ENCODE measurements around the gene CD320. TPM values are rescaled to one million over a fixed set of nuclear protein-coding genes. Genes with fewer than 3 reads are reported as not detected.
A peak's percentile ranks its signal among the peaks of the same experiment; 100 is the strongest.
"Not testable (repeated sequence)": the region's sequence is repeated elsewhere in the genome, so short reads cannot be mapped to it uniquely, and the experiment has no call there.

Gene CD320
- 100 to 1,000 TPM in 1 of 8 experiments, 10 to 100 TPM in 7; 20.9 to 109 (median 41.8) TPM for total RNA-seq

GRCh38 chr19:8307965-8308866, at the start of gene CD320:
CD320 (minus strand) TSS chr19:8308358; CDS start chr19:8308290, 68 bp downstream.
- in situ Hi-C loops (cut with MboI; ENCODE audit: low pct_unique_long_range_greater_than_20kb in 2 of 9, low sequenced_read_pairs in 9 of 9, unreplicated experiment in 9 of 9), result no loop called here
- H3K27ac ChIP-seq, result peak within 1 kb of the TSS; percentile 88 to 96
- peak within 1 kb of the TSS; percentile 55 to 89 (median 62) for H3K4me3 ChIP-seq
- peak; percentile 75 to 93 (median 90) for ATAC-seq (replicated peaks in 6 of 8)
- WGBS, 10 experiments, result 0 to 7% (median 0%) methylated on average over 1 to 16 of the region's 63 CpGs
- peaks cover 8 to 11% of the 10 kb centered on the region in 2 donors for H3K4me1 ChIP-seq (replicated peaks in 1 of 2)

- no peak for ATAC-seq (replicated peaks in 6 of 8)
- in situ Hi-C loops (cut with MboI; ENCODE audit: low pct_unique_long_range_greater_than_20kb in 2 of 9, low sequenced_read_pairs in 9 of 9, unreplicated experiment in 9 of 9), result loop anchor here in 1 of 9 experiments (10.0 kb wide), 1 partner anchor 148 kb away; the partner anchor contains the start of gene PRAM1
- H3K4me3 ChIP-seq, result no peak overlapping the region
- 38 to 95% (median 82%) methylated on average over 1 to 4 of the region's 4 CpGs; no CpG with 5 or more reads in 1 of the 10 experiments for WGBS, 10 experiments
- peaks cover 0 to 8% of the 10 kb centered on the region in 2 donors for H3K4me1 ChIP-seq (replicated peaks in 1 of 2)
- H3K27ac ChIP-seq, result no peak overlapping the region
Measured at GRCh38 chr19:8357007-8357521, 48.9 kb upstream of the CD320 start.

- WGBS, 10 experiments, result 44 to 81% (median 69%) methylated on average over 1 to 5 of the region's 6 CpGs; no CpG with 5 or more reads in 2 of the 10 experiments
- peak in 5 of 8 experiments; percentile 20 to 68 (median 49) for ATAC-seq (replicated peaks in 6 of 8)
- in situ Hi-C loops (cut with MboI; ENCODE audit: low pct_unique_long_range_greater_than_20kb in 2 of 9, low sequenced_read_pairs in 9 of 9, unreplicated experiment in 9 of 9), result loop anchor here in 1 of 9 experiments (10.0 kb wide), 1 partner anchor 149 kb away; the partner anchor contains the start of gene PRAM1
- H3K4me1 ChIP-seq (replicated peaks in 1 of 2), result peaks cover 0 to 8% of the 10 kb centered on the region in 2 donors
- H3K27ac ChIP-seq, result no peak overlapping the region
- H3K4me3 ChIP-seq, result no peak overlapping the region
Measured at GRCh38 chr19:8355631-8356402, 47.7 kb upstream of the CD320 start.

DNA sequence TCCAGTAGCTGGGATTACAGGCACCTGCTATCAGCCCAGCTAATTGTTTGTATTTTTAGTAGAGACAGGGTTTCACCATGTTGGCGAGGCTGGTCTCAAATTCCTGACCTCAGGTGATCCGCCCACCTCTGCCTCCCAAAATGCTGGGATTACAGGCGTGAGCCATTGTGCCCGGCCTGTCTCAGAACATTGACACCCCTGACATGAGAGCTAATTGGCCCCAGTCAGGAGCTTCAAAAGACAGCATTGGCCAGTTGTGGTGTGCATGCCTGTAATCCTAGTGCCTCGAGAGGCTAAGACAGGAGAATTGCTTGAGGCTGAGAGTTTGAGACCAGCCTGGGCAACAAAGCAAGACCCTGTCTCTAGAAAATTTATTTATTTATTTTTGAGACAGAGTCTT, 44.7 kb upstream of the CD320 start:
- H3K4me1 ChIP-seq (replicated peaks in 1 of 2); H3K27ac ChIP-seq; H3K4me3 ChIP-seq: not testable (repeated sequence)
- 33% methylated on average over 1 of the region's 5 CpGs; no CpG with 5 or more reads in 9 of the 10 experiments for WGBS, 10 experiments
- in situ Hi-C loops (cut with MboI; ENCODE audit: low pct_unique_long_range_greater_than_20kb in 2 of 9, low sequenced_read_pairs in 9 of 9, unreplicated experiment in 9 of 9), result loop anchor here in 1 of 9 experiments (10.0 kb wide), 1 partner anchor 152 kb away; the partner anchor contains the start of gene PRAM1
- peak in 3 of 8 experiments; percentile 7 to 44 (median 37) for ATAC-seq (replicated peaks in 6 of 8)

DNA sequence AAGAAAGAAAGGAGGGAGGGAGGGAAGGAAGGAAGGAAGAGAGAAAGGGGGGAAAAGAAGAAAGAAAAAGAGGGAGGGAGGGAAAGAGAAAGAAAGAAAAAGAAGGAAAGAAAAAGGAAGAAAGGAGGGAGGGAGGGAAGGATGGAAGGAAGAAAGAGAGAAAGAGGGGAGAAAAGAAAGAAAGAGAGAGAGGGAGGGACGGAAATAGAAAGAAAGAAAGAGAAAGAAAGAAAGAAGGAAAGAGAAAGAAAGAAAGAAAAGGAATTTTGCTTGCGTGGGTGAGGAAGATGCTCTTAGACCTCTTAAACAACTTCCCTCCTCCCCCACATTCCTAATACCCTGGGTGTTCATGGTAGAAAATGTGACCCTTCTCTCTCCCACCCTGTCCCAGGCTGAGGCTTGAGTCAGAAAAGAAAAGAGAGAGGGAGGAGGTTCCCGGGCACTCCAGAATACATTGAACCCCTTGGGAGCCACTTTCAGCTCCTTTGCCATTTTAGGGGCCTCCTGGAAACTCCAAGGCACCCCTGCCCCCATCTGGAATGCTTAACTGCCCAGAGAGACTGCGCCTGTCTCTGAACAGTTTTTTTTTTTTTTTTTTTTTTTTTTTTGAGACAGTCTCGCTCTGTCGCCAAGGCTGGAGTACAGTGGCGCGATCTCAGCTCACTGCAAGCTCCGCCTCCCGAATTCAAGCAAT, 44.1 kb upstream of the CD320 start:
- ATAC-seq (replicated peaks in 6 of 8), result peak in 6 of 8 experiments; percentile 16 to 79 (median 58)
- H3K4me3 ChIP-seq, result no peak overlapping the region
- no peak overlapping the region for H3K27ac ChIP-seq
- in situ Hi-C loops (cut with MboI; ENCODE audit: low pct_unique_long_range_greater_than_20kb in 2 of 9, low sequenced_read_pairs in 9 of 9, unreplicated experiment in 9 of 9), result loop anchor here in 1 of 9 experiments (10.0 kb wide), 1 partner anchor 153 kb away; the partner anchor contains the start of gene PRAM1
- 0 to 60% (median 9%) methylated on average over 1 to 10 of the region's 10 CpGs for WGBS, 10 experiments
- peaks cover 0 to 8% of the 10 kb centered on the region in 2 donors for H3K4me1 ChIP-seq (replicated peaks in 1 of 2)

DNA sequence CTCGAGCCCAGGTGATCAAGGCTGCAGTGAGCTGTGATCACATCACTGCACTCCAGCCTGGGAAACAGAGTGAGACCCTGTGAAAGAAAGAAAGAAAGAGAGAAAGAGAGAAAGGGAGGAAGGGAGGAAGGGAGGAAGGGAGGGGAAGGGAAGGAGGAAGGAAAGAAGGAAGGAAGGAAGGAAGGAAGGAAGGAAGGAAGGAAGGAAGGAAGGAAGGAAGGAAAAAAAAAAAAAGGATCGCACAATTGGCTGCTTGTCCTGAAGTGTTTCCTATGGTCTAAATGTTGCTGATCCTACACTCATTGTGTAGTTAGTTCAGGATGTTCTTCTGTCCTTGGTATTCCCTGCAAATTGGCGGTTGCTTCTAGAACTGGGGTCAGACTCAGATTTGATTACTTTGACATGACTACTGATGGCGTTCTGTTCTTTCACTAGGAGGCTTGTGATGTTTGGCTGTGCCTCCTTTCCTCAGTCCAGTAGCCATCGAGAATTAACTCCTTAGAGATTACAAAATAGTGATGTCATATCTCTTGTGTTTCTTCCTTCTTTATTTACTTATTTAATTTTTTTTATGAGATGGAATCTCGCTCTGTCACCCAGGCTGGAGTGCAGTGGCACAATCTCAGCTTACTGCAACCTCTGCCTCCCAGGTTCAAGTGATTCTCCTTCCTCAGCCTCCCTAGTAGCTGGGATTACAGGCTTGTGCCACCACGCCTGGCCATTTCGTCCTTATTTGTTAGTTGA, 41.6 kb upstream of the CD320 start:
- not testable (repeated sequence) for ATAC-seq (replicated peaks in 6 of 8); H3K4me3 ChIP-seq; H3K4me1 ChIP-seq (replicated peaks in 1 of 2); H3K27ac ChIP-seq
- 33 to 100% (median 71%) methylated on average over 1 to 7 of the region's 8 CpGs; no CpG with 5 or more reads in 1 of the 10 experiments for WGBS, 10 experiments
- in situ Hi-C loops (cut with MboI; ENCODE audit: low pct_unique_long_range_greater_than_20kb in 2 of 9, low sequenced_read_pairs in 9 of 9, unreplicated experiment in 9 of 9), result loop anchor here in 1 of 9 experiments (10.0 kb wide), 1 partner anchor 155 kb away; the partner anchor contains the start of gene PRAM1

- Histone ChIP-seq H3K4me3 (no peak overlapping the region), H3K4me1 (replicated peaks in 1 of 2) (no peaks in the 10 kb centered on the region), H3K27ac (no peak overlapping the region)
- no peak for ATAC-seq (replicated peaks in 6 of 8)
- WGBS, 10 experiments, result 40 to 94% (median 58%) methylated on average over 2 to 5 of the region's 11 CpGs; no CpG with 5 or more reads in 4 of the 10 experiments
- in situ Hi-C loops (cut with MboI; ENCODE audit: low pct_unique_long_range_greater_than_20kb in 2 of 9, low sequenced_read_pairs in 9 of 9, unreplicated experiment in 9 of 9), result no loop called here
Measured at GRCh38 chr19:8343483-8343844, 35.3 kb upstream of the CD320 start.

GRCh38 chr19:8342684-8343482, 34.7 kb upstream of the CD320 start, which contains the start of gene KANK3:
KANK3 (minus strand) TSS chr19:8343262; CDS start chr19:8337828, 5,434 bp downstream.
- peak within 1 kb of the TSS in 4 of 5 donors; percentile 4 to 31 (median 24) for H3K4me3 ChIP-seq
- H3K27ac ChIP-seq, result no peak within 1 kb of the TSS
- H3K4me1 ChIP-seq (replicated peaks in 1 of 2), result no peaks in the 10 kb centered on the region
- WGBS, 10 experiments, result 0 to 10% (median 3%) methylated on average over 2 to 12 of the region's 65 CpGs; no CpG with 5 or more reads in 7 of the 10 experiments
- peak; percentile 97 to 100 (median 100) for ATAC-seq (replicated peaks in 6 of 8)
- in situ Hi-C loops (cut with MboI; ENCODE audit: low pct_unique_long_range_greater_than_20kb in 2 of 9, low sequenced_read_pairs in 9 of 9, unreplicated experiment in 9 of 9), result no loop called here

DNA sequence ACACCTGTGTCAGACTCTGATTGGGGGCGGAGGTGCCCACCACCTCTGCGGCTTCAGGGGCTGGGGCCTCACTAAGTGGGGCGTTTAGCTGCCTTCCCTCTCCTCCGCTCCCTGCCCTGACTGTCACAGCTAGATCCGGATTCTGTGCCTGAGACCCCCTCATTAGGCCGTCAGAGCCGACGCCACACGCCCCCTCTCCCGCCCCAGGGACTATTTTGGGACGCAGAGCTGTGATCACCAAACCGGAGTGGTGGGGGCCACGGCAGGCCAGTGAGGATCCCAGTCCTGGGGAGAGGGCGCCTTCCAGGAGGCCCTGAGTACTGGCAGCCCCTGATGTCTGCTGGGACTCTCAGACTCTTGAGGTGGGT, 34.1 kb upstream of the CD320 start:
- in situ Hi-C loops (cut with MboI; ENCODE audit: low pct_unique_long_range_greater_than_20kb in 2 of 9, low sequenced_read_pairs in 9 of 9, unreplicated experiment in 9 of 9), result no loop called here
- no peak overlapping the region for H3K27ac ChIP-seq
- no peak for ATAC-seq (replicated peaks in 6 of 8)
- H3K4me1 ChIP-seq (replicated peaks in 1 of 2), result no peaks in the 10 kb centered on the region
- 27 to 65% methylated on average over 3 to 6 of the region's 14 CpGs; no CpG with 5 or more reads in 8 of the 10 experiments for WGBS, 10 experiments
- H3K4me3 ChIP-seq, result no peak overlapping the region

- 87 to 100% (median 95%) methylated on average over 1 to 4 of the region's 4 CpGs; no CpG with 5 or more reads in 6 of the 10 experiments for WGBS, 10 experiments
- H3K4me3 ChIP-seq; in situ Hi-C loops (cut with MboI; ENCODE audit: low pct_unique_long_range_greater_than_20kb in 2 of 9, low sequenced_read_pairs in 9 of 9, unreplicated experiment in 9 of 9); ATAC-seq (replicated peaks in 6 of 8); H3K4me1 ChIP-seq (replicated peaks in 1 of 2); H3K27ac ChIP-seq: not testable (repeated sequence)
Measured at GRCh38 chr19:8341504-8341903, 33.3 kb upstream of the CD320 start.

All from motor neuron (in vitro differentiated cells).